Gastrocnemius medialis (tissue), 4 donors: ENCODE results near the gene ME3.

ENCODE experiments used
- CTCF ChIP-seq, 5 experiments: fragments of 450-650 bp in 3 of 5; fragments of 200-600 bp in 2 of 5; sonication (generic) in 2 of 5; IDR thresholded peaks in 4 of 5; conservative IDR thresholded peaks in 1 of 5; 1 replicate in 4 of 5; 2 replicates in 1 of 5; pipeline ENCODE4 v1.5.1; 2016 to 2019; ENCODE audit warnings: antibody characterized with exemption in 5 of 5, mild to moderate bottlenecking in 3 of 5, moderate library complexity in 3 of 5
- POLR2A ChIP-seq, 2 donors: fragments of 450-650 bp; IDR thresholded peaks; one replicate each; pipeline ENCODE4 v1.6.1; 2017; ENCODE audit warnings: antibody characterized with exemption in 2 of 2, mild to moderate bottlenecking in 2 of 2, moderate library complexity in 2 of 2

- TF ChIP-seq POLR2A (IDR thresholded peaks at IDR 0.05) (no peak), CTCF (IDR thresholded peaks at IDR 0.05 in 4 of 5, conservative IDR thresholded peaks at IDR 0.05 in 1 of 5) (no peak)
Observed at GRCh38 chr11:86670911-86671310, 1.5 kb downstream of the ME3 start.
